ENCODE results near the gene NR3C1. TPM values are rescaled to one million over a fixed set of nuclear protein-coding genes. Genes with fewer than 3 reads are reported as not detected.

NR3C1 gene
- total and polyA plus RNA-seq, 2 of the 4 experiments (the other 2 are of a cell fraction), result 13.7 to 77.4 TPM

DNA sequence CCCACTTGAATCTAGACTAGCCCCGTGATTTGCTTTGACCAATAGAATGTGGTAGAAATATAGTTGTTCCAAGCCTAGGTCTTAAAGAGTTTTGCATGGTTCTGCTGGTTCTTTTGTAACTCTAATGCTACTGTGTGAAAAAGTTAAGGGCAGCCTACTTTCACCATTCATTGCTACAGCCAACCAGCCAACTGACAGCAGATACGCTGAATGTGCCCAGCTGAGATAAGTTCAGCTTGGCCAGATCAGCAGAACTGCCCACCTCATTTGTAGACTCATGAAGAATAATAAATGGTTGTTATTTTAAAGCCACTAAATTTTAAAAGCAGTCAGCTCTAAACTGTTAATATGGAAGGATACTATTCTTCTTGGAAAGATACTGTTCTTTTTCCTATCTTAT lies 23.9 kb downstream of the NR3C1 start:
- intact Hi-C loops (cut with micrococcal nuclease), result no loop called here
- H3K23ac ChIP-seq (ENCODE audit: low read depth, low read length), result no peak overlapping the region
- no peak for ATAC-seq (ENCODE audit: low read depth)
- H3K18ac ChIP-seq (ENCODE audit: low read depth, low read length), result no peak overlapping the region
- H3K27me3 ChIP-seq (ENCODE audit: control insufficient read depth, insufficient read depth, low read length), result no peaks in the 10 kb centered on the region
- H2BK120ac ChIP-seq (ENCODE audit: low read depth, low read length), result no peak overlapping the region
- peaks cover 14% of the 10 kb centered on the region for H3K9me1 ChIP-seq (ENCODE audit: insufficient read depth, low read length)
- POLR2A ChIA-PET (ENCODE audit: unreplicated experiment), result interaction anchor here (0.6 kb wide), 1 partner anchor 447 kb away, joined by 3 read pairs; no protein-coding TSS in a partner anchor
- in situ Hi-C loops (cut with MboI; ENCODE audit: low sequenced_read_pairs), result no loop called here
- no peak overlapping the region for H4K91ac ChIP-seq (ENCODE audit: insufficient read depth, low read depth, low read length)
- peaks cover 12 to 64% of the 10 kb centered on the region in 2 experiments; a peak in 3 of 4 replicates for H3K79me1 ChIP-seq (ENCODE audit: low read depth in 1 of 2, low read length in 2 of 2)
- no peak overlapping the region for H4K8ac ChIP-seq (ENCODE audit: low read depth in 2 of 2, low read length in 2 of 2)
- H3K27ac ChIP-seq (ENCODE audit: insufficient read depth, low read length), result no peak overlapping the region
- H3K9ac ChIP-seq (ENCODE audit: low read depth, low read length), result no peak overlapping the region
- peaks cover 5% of the 10 kb centered on the region for H3K4me1 ChIP-seq (ENCODE audit: control insufficient read depth, insufficient read depth, low read length)
- no peak overlapping the region for H3K14ac ChIP-seq (replicated peaks; ENCODE audit: low read depth, low read length)
- no peak overlapping the region for H2BK15ac ChIP-seq (ENCODE audit: low read depth, low read length)
- H3K9me3 ChIP-seq (ENCODE audit: control insufficient read depth, insufficient read depth, low read length), result peaks cover 2% of the 10 kb centered on the region; the same call in 1 of the 2 replicates
- no peak for DNase-seq
- peaks cover 7% of the 10 kb centered on the region for H3K36me3 ChIP-seq (ENCODE audit: control insufficient read depth, insufficient read depth, low read length)
- H2AK5ac ChIP-seq (ENCODE audit: low read depth, low read length), result no peak overlapping the region
- H3K4me2 ChIP-seq (ENCODE audit: low read depth, low read length), result no peak overlapping the region
- H2BK20ac ChIP-seq (ENCODE audit: low read depth, low read length), result no peak overlapping the region
- no CpG with 5 or more reads among the region's 2 CpGs for WGBS, 2 experiments (ENCODE audit: extremely low coverage in 2 of 2, insufficient read length in 1 of 2)
- no TSS peak for BruUV-seq (replicated peaks)
- H2AK9ac ChIP-seq (replicated peaks; ENCODE audit: low read depth, low read length, poor library complexity), result no peak overlapping the region
- H3K56ac ChIP-seq (ENCODE audit: extremely low read depth, insufficient read depth, low read length), result no peak overlapping the region
- no peak overlapping the region for H4K5ac ChIP-seq (ENCODE audit: low read depth, low read length)
- no peak overlapping the region for H3K4ac ChIP-seq (ENCODE audit: low read depth, low read length)
- no peak overlapping the region for H2AFZ ChIP-seq (replicated peaks; ENCODE audit: low read length, poor library complexity)
- dilution Hi-C loops (cut with HindIII; ENCODE audit: low sequenced_read_pairs, unreplicated experiment), result no loop called here
- no peak overlapping the region for H2BK5ac ChIP-seq (ENCODE audit: low read depth, low read length, poor library complexity, severe bottlenecking)
- no peak overlapping the region for H3K4me3 ChIP-seq (ENCODE audit: insufficient read depth, low read depth, low read length)
- peaks cover 66% of the 10 kb centered on the region for H4K20me1 ChIP-seq (ENCODE audit: insufficient read depth, low read length)
- CTCF ChIA-PET, result no interaction called here
- TF ChIP-seq RCOR1 (IDR thresholded peaks at IDR 0.05; ENCODE audit: insufficient replicate concordance, low read length), result no peak
- no peak for TF ChIP-seq FOS (IDR thresholded peaks at IDR 0.05; ENCODE audit: low read depth, low read length)
- no peak for TF ChIP-seq MAZ (IDR thresholded peaks at IDR 0.05; ENCODE audit: borderline replicate concordance, low read depth, low read length)
- no peak for TF ChIP-seq RFX5 (IDR thresholded peaks at IDR 0.05; ENCODE audit: low read depth, low read length)
- no peak for TF ChIP-seq USF2 (IDR thresholded peaks at IDR 0.05; ENCODE audit: low read depth, low read length)
- no peak for TF ChIP-seq NFE2L2 (IDR thresholded peaks at IDR 0.05; ENCODE audit: low read depth, low read length)
- no peak for TF ChIP-seq RAD21 (IDR thresholded peaks at IDR 0.05; ENCODE audit: low read length)
- no peak for TF ChIP-seq CHD1 (IDR thresholded peaks at IDR 0.05; ENCODE audit: low read depth, low read length)
- TF ChIP-seq MAFK (IDR thresholded peaks at IDR 0.05; ENCODE audit: low read depth, low read length), result no peak
- no peak for TF ChIP-seq SMC3 (IDR thresholded peaks at IDR 0.05; ENCODE audit: low read depth, low read length)
- TF ChIP-seq ELK1 (IDR thresholded peaks at IDR 0.05; ENCODE audit: borderline replicate concordance, low read depth, low read length), result no peak
- no peak for TF ChIP-seq CEBPB (IDR thresholded peaks at IDR 0.05; ENCODE audit: low read depth, low read length)
